Ureter (tissue), 1 donor: ENCODE measurements around the gene PRR33. TPM values are rescaled to one million over a fixed set of nuclear protein-coding genes. Genes with fewer than 3 reads are reported as not detected.

Experiments used
- DNase-seq: peaks from one replicate; pipeline ENCODE4 v3.0.0-alpha.2; 2020; ENCODE audit warnings: low spot score
- total RNA-seq: library from RNA; stranded (reverse); gene quantifications from one replicate; pipeline ENCODE4 v1.2.4, GENCODE V29; 2023
- donor health status: DM: yes; HTN: yes; CAD: no.

PRR33 gene
- total RNA-seq, 1 donor from 2014 or later, result not detected

DNA sequence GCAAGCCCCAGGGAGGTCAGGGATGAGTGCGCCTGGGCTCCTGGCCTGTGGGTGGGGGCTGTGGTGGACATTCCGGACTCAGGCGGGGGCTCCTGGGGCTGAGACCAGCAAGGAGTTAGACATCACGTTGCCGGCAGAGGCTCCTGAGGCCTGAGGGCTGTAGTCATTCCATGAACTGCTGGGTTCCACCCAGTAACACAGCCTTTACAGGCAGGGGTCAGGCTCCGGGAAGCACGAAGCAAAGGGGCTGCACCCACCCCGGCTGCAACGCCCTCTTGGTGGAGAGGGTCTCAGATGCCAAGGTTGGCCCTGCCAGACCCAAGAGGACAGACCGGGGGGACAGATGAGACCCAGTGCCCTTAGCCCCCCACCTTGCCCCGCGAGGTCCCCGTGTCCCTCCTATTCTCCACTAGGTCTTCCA is 36.8 kb upstream of the PRR33 start:
- DNase-seq, result no peak

DNA sequence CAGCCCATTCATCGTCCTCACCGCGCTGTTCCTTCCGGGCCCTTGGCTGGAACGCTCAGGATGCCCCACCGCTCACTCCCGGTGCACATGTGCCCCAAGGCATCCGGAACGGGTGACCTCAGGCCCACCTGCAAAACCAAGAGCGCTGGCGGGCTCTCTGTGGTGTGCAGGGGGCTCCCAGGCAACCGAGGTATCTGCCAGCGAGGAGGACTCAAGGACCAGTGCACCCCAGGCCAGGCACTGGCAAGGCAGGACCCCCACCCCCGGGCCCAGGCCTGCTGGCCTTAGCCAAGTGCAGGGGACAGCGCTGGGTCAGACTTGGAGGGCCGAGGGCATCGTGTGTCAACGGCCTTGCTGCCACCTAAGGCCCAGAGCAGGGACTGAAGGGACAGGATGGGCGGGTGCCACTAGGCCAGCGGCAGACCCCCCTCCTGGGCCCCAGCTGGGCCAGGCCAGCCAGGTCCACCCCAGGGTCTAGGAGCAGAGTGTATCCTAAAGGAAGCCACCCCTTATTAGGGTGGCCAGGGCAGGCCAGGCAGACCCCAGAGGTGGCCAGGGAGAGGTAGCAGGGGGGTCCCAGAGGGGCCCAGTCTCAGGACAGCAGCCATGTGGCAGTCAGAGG is 36.3 kb upstream of the PRR33 start:
- DNase-seq, result peak; percentile 46

DNA sequence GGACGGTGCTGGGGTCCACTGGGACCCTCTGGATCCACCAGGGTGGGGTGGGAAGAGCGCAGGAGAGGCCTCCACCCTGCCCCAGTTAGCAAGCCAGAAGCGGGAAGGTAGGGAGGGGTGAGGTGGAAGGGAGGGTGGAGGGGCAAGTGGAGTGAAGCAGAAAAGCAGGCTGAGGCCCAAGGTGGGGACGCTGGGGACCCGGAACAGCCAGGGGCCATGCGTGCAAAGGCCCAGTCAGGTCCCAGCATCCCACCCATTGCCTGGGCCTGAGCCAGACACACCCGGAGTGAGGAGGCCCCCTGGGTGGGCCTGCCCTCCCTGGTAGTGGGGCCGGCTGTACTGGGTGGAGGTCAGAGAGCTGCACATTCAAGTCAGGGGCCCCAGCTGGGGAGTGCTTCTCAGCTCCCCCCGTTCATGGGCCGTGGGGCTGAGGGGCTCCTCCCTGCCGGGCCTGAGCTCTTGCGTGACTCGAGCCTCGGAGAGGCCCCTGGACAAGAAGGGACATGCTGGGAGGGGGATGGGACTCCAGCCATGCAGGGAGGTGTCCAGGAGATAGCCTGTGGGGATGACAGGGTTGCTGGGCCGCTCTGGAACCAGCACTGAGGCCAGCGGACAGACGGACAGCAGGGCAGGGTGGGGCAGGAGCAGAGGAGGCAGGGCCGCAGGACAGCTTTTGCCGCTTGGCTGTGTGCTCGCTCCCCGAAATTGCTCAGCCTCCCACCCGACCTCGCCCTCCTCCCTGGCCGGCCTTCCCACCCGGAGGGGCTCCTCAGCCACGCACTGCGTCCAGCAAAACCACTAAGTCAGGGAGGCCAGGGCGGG is 35.5 kb upstream of the PRR33 start:
- DNase-seq, result peak; percentile 62

- peak; percentile 58 for DNase-seq
These were observed 34.7 kb upstream of the PRR33 start for GRCh38 chr11:1926156-1927025.

DNA sequence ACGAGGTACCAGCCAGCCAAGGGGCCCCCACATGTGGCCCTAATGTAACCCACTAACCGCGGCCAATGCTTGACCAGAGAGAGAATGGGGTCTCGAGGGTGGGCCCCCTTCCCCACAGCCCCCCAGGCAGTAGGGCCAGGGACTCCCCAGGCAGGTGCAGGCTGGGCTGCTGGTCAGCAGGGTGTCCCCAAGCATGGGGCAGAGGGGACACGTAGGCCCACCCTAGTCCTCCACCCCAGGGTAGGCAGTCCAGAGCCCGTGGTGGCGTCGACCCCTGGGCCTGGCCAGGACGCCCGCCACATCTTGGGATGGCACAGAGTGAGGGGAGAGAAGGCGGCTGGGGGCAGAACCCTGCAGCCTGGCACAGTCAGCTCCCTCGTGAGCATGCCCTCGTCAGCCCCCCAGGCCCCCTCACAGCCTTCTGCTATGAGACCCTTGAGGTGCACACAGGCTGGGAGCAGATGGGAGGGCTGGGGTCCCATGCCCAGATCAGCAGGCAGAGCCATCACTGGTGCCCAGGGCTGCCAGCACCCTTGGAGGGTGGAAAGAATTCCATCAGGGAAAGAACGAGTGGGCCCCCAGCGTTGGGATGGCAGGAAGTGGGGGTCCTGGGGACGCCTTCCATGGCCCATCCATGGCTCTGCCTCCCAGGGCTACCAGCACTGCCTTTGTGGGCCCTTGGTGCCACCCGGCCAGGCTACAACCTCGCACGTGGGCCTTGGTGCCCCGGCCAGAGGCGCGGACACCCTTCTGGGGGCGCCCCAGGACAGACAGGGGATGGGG is 33.9 kb upstream of the PRR33 start:
- DNase-seq, result no peak

GRCh38 chr11:1924646-1925372 is 33.1 kb upstream of the PRR33 start:
- no peak for DNase-seq

- peak; percentile 70 for DNase-seq
These were observed 32.5 kb upstream of the PRR33 start for GRCh38 chr11:1924181-1924580.

GRCh38 chr11:1923201-1923956 is 31.7 kb upstream of the PRR33 start:
- no peak for DNase-seq

DNA sequence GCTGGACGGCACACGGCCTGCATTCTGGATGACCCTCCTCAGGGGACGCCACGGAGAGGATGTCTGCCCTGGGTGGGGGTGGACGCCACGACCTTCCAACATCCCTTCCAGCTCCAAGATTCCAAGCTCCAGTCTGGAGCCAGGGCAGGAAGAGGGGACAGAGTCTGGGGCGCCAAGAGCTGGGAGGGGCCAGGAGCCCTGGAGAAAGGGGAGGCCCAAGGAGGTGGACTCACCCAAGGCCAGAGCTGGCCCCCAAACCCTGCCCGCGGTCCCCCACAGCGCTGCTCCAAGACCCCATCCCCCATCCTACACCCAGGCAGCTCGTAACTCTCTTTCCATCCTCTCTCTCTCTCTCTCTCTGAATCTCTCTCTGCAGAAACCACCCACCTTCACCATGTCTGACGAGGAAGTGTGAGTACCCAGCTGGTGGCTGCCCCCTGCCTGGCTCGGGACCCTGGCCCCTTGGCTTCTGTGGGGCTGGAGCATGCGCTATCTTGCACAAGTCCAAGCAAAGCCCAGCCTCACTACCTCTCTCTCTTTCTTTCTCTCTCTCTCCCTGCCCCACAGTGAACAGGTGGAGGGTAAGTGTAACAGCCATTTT is 30.9 kb upstream of the PRR33 start:
- DNase-seq, result peak; percentile 45

DNA sequence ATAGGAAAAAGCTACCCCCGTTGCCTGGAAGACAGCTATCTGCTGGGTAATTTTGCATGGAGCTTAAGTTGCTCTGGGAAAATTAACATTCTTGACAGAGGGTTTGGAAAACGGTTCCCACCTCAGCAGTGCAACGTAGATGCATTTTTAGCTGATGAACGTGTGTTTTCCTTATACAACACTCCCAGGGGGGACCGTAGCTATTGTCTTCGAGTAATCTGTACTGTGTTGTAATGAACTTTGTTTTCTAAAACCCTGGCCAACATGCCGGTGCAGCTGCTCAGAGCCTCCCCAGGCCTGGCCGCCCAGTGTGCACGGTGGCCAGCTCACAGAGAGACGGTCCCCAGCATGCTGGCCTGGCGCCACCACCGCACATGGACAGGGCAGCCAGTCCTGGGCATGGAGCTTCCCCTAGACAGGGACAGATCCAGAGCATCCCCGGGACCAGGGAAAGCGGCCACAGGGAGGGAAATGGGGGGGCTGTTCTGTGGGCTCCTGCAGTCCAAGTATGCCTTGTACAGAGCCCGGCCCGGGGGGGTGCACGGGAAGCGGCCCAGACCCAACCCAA is 30.0 kb upstream of the PRR33 start:
- DNase-seq, result peak; percentile 44

- DNase-seq, result peak; percentile 44
These were observed 29.3 kb upstream of the PRR33 start for GRCh38 chr11:1920909-1921573.

DNA sequence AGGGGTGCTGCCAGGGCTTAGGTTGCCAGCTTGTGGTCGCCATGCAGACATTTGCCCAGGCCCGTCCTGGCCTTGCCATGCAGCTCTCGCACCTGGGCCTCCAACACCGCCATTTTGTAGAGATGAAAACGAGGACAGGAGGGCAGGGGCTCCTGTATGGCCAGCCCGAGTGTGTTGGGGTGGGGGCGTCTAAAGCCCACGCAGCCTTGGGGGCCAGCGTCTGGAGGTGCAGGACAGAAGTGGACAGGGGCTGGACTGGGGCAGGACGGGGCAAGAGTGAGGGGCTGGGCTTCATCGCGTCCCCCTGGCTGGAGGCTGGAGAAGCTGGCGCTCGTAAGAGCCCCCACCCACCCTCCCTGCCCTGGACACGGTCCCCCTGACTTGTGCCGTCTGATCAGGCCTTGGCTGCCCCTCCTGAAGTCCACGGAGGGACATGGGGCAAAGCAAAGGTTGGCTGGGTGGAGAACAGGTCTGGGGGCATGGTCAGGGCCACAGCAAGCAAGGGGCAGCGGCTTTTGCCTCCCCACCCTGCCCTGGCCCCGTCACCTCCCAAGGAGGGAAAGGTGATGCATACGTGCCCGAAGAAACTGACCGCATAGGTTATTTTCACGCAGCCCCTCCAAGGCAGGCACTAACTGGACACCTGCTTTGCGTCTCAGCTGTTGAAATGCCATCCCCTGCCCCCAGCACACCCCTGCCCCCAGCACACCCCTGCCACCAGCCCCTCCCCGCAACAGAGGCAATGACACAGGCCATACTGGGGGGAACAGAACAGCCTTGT is 28.6 kb upstream of the PRR33 start:
- DNase-seq, result no peak

DNA sequence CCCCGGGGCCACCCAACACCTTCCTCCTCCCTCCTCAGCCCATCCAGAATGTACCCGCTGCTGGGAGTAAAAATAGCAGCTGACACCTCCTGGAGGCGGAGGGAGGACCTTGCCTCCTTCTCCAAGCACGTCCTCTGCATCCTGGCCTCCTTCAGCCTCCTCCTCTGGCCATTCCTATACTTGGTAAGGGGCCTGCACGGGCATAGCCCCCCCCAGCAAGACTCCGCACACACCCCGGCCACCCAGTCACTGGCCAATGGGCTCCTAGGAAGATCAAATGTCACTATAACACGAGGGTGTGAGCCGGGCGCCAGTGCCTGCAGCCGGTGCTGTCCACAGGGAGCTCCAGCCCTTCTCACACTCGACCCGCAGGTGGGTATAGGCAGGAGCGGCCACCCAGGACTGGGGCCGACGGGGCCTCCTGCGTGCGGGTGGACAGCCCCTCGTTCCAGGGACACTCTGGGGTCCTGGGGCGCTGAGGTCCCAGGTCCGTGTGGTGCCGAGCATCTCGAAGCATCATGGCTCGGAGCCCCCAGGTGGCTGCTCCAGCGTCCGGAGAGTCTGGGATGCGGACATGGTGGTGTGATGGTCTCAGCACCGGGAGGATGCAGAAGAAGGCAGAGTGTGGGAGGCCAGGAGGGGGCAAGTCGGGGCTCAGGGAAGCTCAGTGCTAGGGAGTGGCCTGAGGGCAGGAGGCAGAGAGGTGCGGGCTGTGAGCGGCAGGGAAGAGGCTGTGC is 27.9 kb upstream of the PRR33 start, which contains the start of gene TNNT3:
TSS of gene TNNT3 (plus strand) at position 313 of the 737 bp plus-strand sequence. CDS start 3,172 bp downstream, outside the sequence.
- peak; percentile 42 for DNase-seq

GRCh38 chr11:1918436-1919315 is 27.0 kb upstream of the PRR33 start:
- no peak for DNase-seq

- DNase-seq, result no peak
These were observed 26.1 kb upstream of the PRR33 start for GRCh38 chr11:1917523-1918435.
